ENCODE measurements around the gene CLCNKA.
"Not testable (repeated sequence)": the region's sequence is repeated elsewhere in the genome, so short reads cannot be mapped to it uniquely, and the experiment has no call there.

CLCNKA gene

DNA sequence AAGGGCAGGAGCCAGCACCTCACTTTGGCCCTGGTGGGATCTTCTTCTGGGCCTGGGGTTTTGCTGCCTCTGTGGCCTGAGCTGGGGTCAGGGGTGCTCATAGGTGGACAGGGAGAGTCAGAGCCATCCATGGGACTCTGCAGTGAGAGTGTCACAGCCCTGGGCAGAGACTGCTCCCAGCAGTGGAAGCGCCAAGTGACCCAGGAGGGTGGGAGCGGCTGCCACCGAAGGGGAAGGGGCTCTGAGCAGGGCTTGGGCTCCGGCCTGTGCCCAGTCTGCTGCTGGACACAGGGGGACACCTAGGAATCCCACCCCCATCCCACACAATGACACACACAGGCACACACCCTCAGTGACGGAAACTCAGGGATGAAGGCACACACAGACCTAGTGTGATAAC, 22.1 kb downstream of the CLCNKA start:
- no peak for DNase-seq

DNA sequence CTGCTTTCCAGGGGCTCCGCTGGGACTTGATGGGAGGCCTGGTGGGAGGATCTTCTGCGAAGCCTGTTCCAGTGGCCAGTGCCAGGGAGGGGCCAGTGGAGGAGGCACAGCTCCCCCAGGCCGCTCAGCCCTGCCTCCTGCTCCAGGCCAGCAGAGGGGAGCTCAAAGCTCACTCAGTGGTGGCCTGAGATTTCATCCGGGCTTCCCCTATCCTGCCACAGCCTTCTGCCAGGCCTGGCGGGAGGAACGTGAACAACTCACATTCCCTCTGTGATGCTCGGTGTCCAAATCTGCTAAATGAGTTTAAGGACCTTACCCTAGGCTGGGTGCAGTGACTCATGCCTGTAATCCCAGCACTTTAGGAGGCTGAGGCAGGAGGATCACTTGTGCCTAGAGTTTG, 25.0 kb downstream of the CLCNKA start:
- DNase-seq: no peak

DNA sequence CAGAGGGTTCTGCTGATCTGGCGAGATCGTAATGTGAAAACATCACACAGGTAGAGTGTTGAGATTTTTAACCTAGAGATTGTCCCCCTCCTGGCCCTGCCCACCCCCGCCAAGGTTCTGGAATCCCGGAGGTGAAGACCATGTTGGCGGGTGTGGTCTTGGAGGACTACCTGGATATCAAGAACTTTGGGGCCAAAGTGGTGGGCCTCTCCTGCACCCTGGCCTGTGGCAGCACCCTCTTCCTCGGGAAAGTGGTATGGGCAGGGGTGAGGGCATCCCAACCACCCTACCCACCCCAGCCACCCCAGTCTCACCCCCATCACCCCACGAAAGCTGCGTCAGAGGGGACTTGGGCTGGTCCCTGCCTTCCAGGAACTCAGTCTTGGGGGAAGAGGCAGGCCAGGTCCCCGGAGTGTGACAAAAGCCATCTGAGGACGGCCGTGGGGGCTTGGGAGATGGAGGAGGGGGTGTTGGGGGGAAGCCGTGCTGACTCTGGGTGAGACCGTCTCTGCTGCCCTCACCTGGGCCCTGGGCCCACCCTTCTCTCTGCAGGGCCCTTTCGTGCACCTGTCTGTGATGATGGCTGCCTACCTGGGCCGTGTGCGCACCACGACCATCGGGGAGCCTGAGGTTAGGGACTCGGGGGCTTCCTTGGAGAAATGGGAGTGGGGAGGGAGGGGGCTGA, 26.1 kb downstream of the CLCNKA start:
- no peak for DNase-seq

DNA sequence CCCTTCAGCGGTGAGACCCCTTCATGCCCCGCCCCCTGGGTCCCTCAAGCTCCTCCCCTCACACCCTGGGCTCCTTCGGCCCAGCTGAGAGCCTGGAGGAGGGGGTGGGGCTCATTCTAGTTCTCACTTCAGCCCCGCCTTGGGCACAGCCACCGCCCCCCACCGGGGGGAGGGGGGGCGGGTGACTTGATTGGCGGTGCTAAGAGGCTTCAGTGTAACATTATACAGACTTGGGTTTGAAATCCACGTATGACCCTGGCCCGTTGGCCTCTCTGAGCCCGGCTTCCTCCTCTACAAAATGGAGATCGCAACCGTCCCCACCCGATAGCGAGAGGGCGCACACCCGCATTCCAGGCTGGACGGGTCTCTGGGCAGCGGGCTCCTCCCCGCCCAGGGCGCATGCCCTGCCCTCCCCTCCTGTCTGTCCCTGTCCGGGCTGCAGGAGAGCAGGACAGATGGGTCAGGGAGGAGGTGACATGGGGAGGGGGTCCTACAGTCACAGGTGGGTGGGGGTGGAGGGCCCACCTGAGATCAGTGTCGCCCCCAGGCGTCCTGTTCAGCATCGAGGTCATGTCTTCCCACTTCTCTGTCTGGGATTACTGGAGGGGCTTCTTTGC, 26.8 kb downstream of the CLCNKA start:
- no peak for DNase-seq

DNA sequence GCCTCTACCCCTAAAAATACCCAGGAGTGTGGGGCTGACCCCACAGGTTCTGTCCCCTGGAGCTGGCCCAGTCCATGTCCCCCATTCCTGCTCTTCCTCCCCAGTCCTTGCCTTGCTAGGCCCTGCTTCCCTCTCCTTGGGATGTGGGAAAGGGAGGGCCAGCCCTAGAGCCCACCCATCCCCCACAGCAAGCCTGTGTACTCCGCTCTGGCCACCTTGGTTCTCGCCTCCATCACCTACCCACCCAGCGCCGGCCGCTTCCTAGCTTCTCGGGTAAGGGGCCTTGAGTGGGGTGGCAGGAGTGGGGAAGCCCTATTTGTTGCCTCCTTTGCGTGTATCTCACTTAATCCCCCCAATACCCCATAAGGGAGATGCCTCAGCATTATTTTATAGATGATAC, 28.5 kb downstream of the CLCNKA start:
- no peak for DNase-seq

DNA sequence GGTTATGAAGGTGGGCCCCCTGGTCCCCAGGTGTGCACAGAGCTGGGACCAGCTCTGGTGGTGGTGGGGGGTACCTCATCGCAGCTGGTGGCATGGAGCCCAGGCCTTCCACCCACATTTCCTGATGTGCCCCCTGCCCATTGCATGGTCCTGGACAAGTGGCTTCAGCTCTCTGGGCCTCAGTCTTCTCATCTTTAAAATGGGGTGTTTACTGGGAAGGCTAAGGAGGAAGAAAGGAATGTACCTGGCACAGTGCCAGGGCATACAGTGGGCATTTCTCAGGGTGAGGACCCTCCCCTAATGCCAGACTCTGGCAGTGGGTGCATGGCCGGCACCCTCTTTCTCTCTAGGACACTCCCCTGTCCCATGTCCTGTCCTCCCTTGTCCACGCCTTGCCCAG, 29.2 kb downstream of the CLCNKA start:
- no peak for DNase-seq

DNA sequence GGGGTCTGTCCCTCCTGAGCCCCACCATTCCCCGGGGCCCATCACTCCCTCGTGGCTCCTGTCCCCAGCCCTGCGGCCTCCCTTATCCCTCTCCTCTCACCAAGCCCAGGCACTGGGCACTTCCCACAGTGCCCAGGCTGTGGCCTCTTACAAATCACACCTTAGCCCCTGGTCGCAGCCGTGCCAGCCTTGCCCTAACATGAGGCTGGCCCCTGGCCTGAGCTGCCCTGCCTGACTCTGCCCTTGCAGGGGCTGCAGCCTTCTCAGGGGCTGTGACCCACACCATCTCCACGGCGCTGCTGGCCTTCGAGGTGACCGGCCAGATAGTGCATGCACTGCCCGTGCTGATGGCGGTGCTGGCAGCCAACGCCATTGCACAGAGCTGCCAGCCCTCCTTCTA, 30.1 kb downstream of the CLCNKA start:
- not testable (repeated sequence) for DNase-seq

DNA sequence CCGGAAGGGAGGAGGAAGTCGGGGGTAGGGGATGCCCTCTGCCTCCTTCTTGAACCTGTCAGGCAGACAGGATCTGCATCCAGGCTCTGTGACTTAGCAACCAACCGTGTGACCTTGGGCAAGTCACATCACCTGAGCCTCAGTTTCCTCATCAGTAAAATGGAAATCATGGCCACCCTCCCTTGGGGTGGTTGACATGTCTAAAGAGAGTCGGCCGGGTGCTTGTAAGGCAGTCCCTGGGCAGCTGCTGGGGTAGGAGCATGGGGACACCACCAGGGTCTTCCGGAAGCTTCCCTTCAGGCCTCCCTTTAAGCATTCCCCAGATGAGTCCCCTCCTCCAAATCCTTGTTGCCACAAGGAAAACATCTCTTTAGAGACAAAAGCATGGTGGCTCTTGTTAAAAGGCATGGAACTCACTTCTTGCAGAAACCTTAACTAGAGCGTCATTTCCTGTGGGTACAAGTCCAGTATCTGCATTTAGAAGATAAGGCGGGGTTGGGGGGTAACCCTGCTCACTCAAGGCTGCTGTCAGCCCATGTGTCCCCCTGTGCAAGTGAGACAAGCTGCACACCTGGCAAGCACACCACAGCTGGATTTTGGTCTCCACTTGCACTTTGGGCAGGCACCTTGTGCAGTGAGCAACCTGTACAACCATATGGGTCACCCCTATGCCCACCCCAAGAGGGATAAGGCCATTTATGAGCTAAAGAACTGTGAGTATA, 32.1 kb downstream of the CLCNKA start:
- no peak for DNase-seq

DNA sequence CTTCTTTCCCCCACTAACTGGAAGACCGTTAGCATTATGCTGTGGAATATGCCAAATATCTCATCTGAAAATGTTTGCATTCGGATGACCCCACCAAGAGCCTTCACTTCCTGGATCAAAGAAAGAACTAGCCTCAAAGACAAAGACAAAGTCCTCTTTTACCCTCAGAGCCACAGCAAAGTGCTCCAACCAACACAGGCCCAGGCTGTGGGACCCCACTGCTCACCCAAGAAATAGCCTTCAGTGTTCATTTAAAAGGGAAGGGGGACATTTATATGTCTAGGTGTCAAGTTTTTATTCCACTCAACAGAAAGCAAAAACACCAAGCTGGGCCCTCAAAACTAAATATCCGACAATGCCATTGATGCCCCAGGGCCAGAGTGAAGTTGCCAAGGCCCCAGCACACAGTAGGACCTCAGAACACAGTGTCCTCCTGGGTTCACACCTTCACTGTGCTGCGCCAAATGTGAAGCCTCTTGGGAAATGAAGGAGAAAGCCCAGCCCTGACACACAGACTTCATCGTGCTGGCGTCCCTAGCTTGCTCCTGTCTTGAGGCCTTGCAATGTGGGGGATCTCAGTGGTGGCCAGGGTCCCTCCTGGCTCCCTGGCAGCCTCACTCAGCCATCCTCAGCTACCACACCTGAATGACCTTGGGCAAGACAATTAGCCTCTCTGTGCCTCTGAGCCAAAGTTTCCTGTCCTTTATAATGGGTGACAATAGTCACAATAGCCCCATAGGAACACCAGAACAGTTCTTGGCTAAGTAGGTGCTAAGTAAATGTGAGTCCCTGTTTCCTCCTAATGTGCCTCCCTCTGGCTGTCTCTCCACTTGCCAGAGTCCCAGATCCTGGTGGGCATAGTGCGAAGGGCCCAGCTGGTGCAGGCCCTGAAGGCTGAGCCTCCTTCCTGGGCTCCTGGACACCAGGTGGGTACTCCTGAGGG, 33.0 kb downstream of the CLCNKA start:
- DNase-seq: no peak

DNA sequence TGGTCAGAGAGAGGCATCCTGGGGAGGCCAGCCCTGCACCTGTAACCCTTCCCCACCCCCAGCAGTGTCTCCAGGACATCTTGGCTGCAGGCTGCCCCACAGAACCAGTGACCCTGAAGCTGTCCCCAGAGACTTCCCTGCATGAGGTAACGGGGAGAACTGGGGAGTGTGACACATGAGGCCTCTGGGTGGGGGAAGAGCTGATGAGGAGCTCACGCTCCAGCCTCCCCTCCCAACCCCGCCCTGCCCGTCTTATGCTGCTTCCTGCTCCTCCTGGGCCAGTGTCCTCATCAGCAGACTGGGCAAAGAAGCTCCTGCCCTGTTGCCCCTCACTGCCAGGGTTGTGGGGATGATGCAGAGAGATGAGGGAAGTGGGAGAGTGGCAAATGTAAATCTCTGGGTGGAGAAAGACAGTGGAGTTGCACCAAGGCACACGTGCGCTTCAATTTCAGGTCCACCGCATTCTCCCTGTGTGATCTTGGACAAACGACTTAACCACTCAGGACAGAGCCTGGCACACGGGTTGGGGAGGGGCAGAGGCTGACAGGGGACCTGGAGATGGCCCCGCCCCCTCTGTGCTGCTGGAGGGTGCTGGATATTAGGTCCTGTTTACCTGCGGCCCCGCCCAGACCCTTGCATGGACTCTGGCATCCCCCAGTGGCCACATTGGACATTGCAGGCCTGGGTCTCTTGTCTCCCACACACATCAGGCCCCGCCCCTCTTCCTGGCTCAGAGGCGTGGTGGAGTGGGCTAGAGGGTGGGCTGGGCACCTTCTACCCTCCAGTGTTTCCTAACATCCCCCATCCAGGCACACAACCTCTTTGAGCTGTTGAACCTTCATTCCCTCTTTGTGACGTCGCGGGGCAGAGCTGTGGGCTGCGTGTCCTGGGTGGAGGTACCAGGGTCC, 34.0 kb downstream of the CLCNKA start:
- DNase-seq: peak; percentile 81

DNA sequence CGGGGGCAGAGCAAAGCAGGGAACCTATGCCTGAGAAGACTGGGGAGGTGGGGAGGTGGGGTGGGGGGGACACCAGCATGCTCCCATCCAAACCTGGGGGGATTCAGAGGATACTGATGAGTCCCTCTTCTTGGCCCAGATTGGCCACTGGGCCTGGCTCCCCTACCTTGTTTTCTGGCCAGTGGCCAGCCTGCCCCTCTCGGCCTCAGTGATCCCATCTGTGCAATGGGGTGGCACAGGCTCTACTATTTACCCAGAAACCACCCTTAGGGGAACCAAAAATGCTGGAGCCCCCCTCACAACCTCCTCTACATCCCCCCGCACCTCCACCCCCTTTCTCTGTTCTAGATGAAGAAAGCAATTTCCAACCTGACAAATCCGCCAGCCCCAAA, 34.7 kb downstream of the CLCNKA start:
- DNase-seq: not testable (repeated sequence)

DNA sequence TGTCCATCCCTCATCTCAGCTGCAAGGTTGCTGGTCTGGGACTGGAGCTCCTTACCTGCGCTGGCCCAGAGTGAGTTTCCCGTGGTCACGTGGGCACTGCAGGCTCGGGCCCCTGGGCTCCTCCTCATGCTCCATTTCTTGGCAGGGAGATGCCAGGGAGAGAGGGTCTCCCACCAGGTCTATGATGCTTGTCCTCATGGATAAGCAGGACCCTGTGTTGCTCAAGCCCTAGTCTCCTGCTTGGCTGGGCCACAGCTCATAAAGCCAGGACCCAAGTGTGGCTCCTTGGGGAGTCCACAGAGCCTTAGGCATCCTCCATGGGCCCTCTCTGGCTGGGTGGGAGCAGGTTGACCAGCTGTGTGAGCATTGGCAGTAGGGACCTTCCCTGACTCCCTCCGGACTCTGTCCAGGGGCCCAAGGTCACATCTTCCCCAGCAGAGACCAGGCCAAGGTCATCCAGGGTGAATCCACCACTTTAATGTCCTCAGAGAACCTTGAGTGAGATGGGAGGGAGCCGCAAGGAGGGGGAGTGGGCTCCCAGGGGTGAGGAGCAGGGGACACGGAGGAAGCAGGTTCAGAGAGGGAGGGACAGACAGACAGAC, 35.6 kb downstream of the CLCNKA start:
- DNase-seq: not testable (repeated sequence)

DNA sequence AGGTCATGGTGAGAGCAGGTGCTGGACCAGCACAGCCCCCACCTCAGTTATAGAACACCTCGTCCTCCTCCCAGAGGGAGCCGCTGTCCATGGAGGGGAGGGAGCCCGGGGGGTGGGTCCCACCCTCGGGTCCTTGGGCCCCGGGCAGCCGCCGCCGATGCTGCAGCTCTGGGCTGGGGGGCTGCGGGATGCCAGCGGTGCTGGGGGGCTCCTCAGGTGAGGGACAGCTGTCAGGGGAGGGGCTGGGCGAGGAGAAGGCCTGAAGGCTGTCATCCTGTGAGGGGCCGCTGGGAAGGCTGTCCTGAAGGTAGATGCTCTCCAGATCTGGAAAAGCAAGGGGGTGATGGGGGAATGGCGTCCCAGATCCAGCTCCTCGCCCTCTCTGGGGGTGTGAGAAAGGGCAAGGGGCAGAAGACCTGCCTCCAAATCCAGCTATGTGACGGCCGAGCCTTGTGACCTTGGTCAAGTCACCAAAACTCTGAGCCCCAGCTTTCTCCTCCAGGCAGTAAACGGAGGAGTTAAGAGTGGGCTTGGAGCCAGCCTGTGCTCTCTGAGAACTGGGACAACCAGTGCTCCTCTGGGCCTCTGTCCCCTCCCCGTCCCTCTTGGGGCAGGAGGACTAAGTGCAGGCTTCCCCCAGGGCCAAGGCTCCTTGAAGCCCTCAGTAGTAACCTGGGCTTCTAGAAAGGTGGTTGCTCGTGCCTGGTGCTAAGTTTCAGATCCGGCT, 36.7 kb downstream of the CLCNKA start:
- not testable (repeated sequence) for DNase-seq

DNA sequence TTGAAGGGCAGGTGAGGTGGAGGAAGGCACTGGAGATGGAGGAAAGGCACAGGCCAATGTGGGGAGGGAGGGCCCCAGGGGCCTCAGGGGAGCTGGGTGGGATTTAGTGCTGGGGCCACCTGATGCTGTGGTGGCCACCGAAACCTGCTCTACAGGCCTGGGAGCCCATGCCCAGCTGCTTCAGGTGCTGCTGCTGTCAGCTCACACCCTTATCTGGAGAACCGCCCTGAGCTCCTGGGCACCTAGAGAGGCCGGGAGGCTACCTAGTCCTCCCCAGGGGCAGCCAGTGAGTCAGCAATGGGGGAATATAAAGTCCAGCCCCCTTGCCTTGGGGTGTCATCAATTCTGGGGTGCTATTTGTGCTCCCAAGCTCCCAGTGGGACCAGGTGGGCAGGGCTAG, 39.4 kb downstream of the CLCNKA start:
- no peak for DNase-seq

DNA sequence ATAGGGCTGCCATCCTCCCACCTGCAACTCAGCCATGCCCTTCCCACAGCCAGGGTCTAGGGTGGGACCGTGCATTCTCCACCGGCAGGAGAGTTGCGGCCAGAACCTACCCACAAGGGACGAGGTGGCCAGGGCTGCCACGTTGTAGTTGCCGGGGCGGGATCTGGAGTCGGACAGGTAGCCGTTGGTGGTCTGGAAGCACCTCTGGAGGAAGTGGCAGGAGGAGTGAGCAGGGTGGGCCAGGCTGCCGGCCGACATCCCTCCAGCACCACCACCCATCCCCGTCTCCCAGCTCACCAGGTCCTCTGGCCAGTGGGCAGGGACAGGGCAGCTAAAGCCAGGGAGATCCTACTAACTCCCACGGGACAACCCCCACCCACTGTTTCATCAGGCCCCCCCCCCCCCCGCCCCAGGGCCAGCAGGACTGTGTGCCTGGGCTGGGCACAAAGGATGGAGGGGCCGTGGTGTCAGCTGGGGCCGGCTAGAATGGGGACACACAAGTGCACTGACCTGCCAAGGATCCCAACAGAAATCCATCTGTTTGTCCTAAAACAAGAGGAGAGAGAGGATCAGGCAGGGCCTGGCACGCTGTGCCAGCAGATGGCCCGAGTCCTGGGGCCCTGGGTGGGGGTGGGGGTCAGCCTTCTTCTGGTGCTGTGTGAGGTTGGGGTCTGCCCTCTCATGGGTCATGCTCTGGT, 40.3 kb downstream of the CLCNKA start:
- not testable (repeated sequence) for DNase-seq

DNA sequence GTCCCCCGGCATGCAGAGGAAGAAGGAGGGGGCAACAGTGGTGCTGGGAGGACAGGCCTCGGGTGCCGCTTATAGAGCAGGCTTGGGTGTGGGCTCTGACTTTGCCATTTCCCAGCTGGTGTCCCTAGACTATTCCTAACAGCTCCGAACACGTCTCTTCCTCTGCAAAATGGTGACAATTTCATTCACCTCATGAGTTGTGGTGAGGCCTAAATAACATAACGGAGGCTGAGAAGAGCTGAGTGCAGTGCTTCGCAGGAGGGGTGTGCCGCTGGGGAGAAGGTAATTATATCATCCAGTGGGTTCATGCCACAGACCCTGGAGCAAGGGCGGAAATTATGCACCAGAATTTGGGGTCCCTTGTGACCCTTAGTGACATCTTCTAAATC, 40.8 kb downstream of the CLCNKA start:
- DNase-seq: not testable (repeated sequence)

DNA sequence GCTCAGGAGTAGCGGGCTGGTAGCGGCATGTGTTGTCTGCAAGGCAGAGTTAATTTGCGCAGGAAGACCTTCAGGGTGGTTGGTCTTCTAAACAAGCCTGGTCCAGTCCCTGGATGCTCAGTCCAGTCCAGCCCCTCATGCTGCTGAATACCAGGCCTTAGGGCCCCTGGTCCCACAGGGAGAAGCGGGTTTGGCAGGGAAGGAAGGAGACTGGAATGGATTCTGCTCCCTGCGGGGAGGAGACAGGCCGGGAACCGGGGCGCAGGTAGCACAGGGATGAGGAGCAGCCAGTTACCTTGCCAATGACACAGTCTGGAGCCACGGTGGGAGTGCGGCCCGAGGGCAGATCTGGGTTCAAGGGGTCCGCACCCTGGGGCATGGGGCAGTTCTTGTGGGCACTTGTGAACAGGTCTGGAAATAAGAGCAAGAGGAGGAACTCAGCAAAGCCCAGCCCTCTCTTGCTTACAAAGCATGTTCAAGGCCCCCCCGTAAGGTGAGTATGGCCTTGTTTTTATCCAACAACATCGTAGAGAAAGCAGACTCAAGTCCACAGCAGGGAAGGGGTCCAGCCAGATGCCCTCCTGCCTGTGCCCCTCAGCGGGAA, 41.5 kb downstream of the CLCNKA start:
- DNase-seq: no peak

DNA sequence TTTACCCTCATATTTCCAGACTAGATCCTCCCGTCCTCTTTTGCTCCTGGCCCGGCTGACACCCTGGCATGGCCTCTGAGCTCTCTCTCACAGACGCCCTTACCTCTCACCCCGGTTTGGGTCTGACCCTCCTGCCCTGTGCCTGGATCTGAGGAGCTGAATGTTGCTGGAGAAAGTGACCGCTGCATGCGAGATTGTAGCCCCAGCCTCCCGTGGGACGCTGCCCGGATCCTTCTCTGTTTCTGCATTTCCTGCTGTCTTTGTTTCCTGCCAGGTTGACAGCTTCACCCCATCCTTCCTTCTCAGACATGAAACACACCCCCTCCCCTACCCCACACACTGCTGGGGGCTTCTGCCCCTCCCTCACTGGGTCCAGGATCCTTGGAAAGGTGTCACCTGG, 42.1 kb downstream of the CLCNKA start:
- no peak for DNase-seq

DNA sequence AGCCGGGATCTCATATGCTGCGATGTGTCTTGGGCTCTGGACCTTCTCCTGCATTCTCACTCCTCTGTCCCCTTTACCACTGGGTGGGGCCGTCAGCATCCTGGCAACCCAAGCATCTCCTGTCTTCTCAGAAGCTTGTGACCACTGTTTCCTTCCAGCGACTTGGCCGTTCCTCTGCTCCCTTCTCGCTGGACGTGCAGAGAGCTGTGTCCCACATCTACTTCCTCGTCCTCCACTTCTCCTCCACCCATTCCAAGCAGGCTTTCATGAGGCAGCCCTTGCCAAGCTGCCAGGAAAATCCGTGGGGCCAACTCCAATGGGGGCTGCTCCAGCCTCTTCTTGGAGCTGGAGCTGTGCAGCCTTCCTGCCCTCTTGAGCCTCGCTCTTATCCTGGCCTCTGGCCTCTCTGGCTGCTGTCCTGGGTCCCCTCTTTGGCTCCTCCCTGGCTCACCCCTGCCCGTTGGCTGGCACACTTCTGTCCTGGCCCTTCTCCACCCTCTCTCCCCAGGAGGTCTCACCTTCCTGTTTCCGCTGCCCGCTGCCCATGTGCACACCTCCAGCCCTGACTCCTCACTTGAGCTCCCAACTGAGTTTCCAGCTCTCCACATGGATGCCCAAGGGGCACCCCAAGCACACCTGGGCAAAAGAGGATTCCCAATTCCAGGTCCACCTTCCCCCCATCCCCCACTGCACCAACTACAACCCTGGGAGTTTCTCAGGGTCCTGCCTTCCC, 42.9 kb downstream of the CLCNKA start:
- no peak for DNase-seq
